HG02852 (cell line): ENCODE results near the gene TTC3.

ENCODE experiments used
- ATAC-seq: cut with Tn5 transposase; IDR thresholded peaks from one replicate; pipeline ENCODE4 v1.9.1; 2021; ENCODE audit warnings: mild to moderate bottlenecking, moderate library complexity; ENCODE audit not compliant: unreplicated experiment

TTC3 gene

GRCh38 chr21:37146320-37147235 lies 73.5 kb downstream of the TTC3 start:
- ATAC-seq = no peak

GRCh38 chr21:37149411-37149810 lies 76.4 kb downstream of the TTC3 start:
- ATAC-seq = no peak

GRCh38 chr21:37153196-37153934 lies 80.3 kb downstream of the TTC3 start:
- no peak for ATAC-seq

- no peak for ATAC-seq
Observed at GRCh38 chr21:37153935-37154350, 80.9 kb downstream of the TTC3 start.

- no peak for ATAC-seq
Observed at GRCh38 chr21:37155186-37155585, 82.1 kb downstream of the TTC3 start.

- ATAC-seq = no peak
Observed at GRCh38 chr21:37157938-37158337, 84.9 kb downstream of the TTC3 start.

- peak; percentile 75 for ATAC-seq
Observed at GRCh38 chr21:37159053-37159776, 86.2 kb downstream of the TTC3 start.

GRCh38 chr21:37159949-37160348 lies 86.9 kb downstream of the TTC3 start:
- ATAC-seq = no peak

- ATAC-seq = no peak
Observed at GRCh38 chr21:37164742-37165141, 91.7 kb downstream of the TTC3 start.

- ATAC-seq = no peak
Observed at GRCh38 chr21:37165586-37165985, 92.5 kb downstream of the TTC3 start.

GRCh38 chr21:37166733-37167132 lies 93.7 kb downstream of the TTC3 start:
- no peak for ATAC-seq

GRCh38 chr21:37168666-37169065 lies 95.6 kb downstream of the TTC3 start:
- no peak for ATAC-seq

GRCh38 chr21:37172646-37173045 lies 99.6 kb downstream of the TTC3 start:
- ATAC-seq = no peak

GRCh38 chr21:37176716-37177115 lies 103.7 kb downstream of the TTC3 start:
- no peak for ATAC-seq

GRCh38 chr21:37181059-37181458 lies 108.0 kb downstream of the TTC3 start:
- no peak for ATAC-seq

- ATAC-seq = no peak
Observed at GRCh38 chr21:37182222-37182621, 109.2 kb downstream of the TTC3 start.

GRCh38 chr21:37183749-37184148 lies 110.7 kb downstream of the TTC3 start:
- ATAC-seq = no peak

GRCh38 chr21:37184784-37185593 lies 111.9 kb downstream of the TTC3 start:
- ATAC-seq = no peak

GRCh38 chr21:37186983-37187382 lies 113.9 kb downstream of the TTC3 start:
- ATAC-seq = no peak

- ATAC-seq = no peak
Observed at GRCh38 chr21:37188825-37189224, 115.8 kb downstream of the TTC3 start.

- no peak for ATAC-seq
Observed at GRCh38 chr21:37192019-37192418, 119.0 kb downstream of the TTC3 start.
